Activated CD4-positive, CD25-positive, alpha-beta regulatory T cell treated with anti-CD3 and anti-CD28 coated beads, Interleukin-2, amount 50 U/mL, for 16 hours (primary cell): Measurements from ENCODE around the gene CEP162.
"Not testable (repeated sequence)": the region's sequence is repeated elsewhere in the genome, so short reads cannot be mapped to it uniquely, and the experiment has no call there.

Experiments used
- DNase-seq: peaks from one replicate; pipeline ENCODE4 v3.0.0-alpha.2; 2020; ENCODE audit warnings: low read depth, low spot score

Gene CEP162

DNA sequence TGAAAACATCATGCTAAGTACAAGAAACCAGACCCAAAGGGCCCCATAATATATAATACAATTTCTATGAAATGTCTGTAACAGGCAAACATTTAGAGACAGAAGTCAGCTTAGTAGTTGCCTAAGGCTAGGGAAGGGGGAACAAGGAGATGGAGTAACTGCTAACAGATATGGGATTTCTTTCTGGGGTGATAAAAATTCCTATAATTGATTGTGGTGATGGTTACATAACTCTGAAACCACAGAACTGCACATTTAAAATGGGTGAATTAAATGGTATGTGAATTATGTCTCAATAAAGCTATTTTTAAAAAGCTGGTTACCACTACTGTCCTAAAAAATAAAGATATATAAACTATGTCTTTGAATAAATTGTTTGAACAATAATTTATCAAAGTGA is 3.2 kb downstream of the CEP162 start:
- no peak for DNase-seq

DNA sequence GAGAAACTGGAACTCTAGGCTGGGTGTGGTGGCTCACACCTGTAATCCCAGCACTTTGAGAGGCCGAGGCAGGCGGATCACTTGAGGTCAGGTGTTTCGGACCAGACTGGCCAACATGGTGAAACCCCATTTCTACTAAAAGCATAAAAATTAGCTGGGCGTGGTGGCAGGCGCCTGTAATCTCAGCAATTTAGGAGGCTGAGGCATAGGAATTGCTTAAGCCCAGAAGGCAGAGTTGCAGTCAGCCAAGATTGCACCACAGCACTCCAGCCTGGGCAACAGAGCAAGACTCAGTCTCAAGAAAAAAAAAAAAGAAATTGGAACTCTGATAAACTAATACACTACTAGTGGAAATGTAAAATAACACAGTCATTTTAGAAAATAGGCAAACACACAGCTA is 3.8 kb downstream of the CEP162 start:
- DNase-seq = not testable (repeated sequence)

DNA sequence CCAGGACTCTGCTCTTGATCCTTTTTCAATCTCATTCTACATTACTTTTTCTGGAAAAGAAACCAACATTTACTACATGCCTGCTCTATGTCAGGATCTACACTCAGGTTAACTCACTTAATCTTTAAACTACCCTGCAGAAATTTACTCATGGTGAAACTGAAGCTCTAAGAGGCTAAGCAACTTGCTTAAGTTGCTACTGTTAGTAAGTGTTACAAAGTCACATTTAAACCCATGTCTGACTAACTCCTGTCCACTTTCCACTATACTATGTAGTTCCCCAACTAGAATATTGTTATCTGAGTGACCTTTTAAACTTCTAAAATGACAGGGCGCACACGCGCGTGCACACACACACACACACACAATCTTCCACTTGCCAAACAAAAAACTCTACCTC is 5.0 kb downstream of the CEP162 start:
- DNase-seq = no peak

DNA sequence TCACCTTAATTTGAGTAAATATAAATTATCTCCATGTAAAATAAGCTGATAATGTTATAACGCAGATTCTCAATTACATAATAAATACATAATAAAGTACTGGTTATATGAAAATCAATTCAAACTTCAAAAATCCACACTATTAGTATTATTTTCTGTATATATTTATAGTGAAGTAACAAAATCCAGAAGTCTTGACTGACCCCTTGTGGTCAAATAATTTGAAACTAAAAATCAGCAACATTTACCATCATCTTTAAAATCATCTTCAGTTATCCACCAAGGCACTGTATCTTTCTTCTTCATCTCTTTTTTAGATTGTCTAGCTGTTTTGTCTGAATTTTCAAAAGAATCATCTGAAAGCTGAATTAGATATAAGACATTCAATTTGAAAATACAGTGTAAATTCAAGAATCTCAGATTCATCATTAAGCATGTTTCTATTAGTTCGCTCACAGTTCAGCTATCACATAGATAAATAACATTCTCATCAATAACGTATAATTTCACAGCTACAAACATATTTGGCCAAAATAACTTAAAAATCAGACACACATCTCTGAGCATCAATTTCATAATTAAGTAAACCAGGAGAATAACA is 6.5 kb downstream of the CEP162 start:
- no peak for DNase-seq

DNA sequence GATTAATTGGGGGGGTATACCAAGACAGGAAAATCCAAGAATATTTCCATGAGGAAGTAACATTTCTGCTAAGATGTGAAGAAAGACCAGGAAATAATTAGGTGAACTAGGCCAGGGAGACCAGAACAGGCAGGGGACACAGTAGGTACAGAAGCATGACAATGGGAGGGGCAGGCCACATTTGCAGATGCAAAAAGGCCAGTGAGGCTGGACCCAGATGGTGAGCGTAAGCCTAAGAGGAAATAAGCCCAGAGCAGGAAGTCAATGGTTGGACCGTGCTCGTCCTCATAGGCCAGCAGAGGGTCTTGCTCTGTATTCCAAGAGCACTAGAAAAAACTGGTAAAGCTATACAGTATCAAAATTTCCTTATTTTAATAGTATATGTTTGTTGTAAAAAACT is 9.4 kb downstream of the CEP162 start:
- no peak for DNase-seq

DNA sequence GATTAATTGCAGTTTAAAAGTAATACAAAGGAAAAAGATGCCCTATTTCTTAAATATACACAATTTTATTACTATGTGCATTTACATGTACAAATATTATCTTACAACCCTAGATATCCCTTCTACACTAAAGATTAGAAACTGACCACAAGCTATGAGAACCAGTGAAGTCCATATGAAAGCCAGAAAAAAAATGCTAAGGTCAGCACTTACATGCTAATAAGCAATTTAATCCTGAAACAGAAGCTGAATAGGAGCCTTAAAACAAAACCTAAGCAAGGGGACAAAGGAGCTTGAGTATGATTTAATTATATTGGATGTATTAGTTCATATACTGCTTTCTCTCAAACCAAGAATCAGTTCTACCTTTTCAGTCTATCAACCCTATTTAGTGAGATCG is 14.2 kb downstream of the CEP162 start:
- no peak for DNase-seq

DNA sequence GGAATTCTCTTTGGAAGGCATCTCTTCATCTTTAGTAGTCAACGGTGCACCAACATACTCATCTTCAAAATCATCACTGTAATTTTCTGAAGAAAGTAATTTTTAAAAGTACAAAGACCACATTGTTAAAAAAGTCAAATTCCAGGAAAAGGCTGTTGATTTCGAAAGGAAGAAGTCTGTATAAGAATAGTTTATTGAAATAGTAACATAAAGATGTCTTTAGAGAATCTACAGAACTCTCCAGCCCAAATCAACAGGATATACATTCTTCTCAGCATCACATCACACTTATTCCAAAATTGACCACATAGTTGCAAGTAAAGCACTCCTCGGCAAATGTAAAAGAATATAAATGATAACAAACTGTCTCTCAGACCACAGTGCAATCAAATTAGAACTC is 23.4 kb downstream of the CEP162 start:
- DNase-seq = no peak

DNA sequence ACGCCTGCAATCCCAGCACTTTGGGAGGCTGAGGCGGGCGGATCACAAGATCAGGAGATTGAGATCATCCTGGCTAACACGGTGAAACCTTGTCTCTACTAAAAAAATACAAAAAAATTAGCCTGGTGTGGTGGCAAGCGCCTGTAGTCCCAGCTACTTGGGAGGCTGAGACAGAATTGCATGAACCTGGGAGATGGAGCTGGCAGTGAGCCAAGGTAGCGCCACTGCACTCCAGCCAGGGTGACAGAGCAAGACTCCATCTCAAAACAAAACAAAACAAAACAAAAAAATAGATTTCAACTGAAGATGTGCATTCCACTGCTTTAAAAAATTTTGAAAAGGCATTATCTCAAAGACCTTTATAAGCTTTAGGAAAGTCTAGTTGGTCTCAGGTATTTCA is 27.5 kb downstream of the CEP162 start:
- DNase-seq = not testable (repeated sequence)

DNA sequence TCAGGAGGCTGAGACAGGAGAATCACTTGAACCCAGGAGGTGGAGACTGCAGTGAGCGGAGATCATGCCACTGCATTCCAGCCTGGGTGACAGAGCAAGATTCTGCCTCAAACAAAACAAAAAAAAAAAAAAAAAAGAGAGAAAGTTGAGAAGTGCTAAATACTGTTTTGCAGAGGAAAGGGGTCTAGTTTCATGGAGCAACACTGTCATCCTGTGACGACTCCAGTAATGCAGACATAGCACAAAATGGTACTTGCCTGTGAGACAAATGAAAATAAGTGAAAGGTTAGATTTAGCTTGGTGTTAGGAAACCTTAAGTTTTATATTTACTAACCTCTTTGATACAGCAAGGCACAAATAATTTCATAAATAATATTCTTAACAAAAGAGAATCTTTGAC is 29.7 kb downstream of the CEP162 start:
- no peak for DNase-seq

DNA sequence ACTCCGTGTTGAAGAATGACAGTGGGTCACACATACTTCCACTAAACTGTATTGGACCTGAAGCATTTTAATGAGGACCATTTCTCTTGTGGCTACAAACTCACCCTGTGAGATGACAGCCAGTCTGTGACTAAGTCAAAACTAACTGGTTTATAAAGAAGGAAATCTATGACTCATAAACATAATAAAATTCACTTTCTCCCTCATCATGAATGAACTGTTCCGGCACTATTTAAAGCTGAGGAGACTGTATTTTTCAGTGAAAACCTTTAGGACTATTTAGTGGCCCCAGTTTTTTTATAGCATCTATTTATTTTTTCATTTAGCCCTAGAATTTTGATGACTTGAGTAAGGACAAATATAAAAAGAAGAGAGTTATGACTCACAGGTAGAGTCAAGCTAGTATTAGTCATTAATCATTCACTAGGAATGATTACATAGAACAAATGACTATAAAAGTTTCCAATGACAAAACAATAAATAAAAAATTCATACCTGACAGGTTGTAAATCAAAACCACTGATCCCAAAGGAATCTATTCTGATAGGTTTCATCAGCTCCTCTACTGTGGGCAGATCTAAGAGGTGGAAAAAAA is 34.2 kb downstream of the CEP162 start:
- no peak for DNase-seq

DNA sequence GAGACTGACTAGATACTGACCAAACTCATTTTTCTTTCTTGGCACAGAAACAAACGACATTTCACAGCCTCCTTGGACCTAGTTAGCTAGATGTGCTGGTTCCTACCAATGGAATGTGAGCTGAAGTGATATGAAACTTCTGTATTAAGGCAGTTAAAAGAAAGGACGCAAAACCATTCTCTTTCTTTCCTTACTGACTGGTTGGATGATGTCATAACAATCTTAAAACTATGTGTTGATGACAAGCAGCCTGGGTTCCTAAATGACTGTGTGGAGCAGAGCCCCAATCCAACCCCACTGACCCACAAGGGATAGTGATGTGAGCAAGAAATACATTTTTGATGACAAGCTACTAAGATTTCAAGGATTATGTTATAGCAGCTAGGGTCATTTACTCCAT is 35.6 kb downstream of the CEP162 start:
- no peak for DNase-seq

DNA sequence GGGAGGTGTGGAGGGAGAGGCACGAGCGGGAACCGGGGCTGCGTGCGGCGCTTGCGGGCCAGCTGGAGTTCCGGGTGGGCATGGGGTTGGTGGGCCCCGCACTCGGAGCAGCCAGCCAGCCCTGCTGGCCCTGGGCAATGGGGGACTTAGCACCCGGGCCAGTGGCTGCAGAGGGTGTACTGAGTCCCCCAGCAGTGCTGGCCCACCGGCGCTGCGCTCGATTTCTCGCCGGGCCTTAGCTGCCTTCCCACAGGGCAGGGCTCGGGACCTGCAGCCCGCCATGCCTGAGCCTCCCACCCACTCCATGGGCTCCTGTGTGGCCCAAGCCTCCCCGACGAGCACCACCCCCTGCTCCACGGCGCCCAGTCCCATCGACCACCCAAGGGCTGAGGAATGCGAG is 38.1 kb downstream of the CEP162 start:
- not testable (repeated sequence) for DNase-seq

DNA sequence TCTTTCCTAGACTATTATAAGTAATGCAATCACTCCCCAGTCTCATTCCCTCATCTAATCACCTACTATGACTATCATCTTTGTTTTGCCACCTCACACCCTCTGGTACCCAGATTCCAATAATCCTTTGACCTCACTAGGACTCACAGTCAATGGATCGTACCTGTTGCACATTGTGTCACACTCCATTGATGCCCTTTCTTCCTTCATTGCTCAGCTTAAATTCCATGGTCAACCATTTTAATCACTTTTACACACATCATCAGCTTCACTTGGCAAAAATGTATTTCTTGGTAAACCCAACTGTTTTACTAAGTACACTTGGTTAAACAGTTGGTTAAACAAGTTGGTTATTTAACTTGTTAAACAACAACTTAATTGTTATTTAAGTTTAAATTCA is 44.0 kb downstream of the CEP162 start:
- no peak for DNase-seq

DNA sequence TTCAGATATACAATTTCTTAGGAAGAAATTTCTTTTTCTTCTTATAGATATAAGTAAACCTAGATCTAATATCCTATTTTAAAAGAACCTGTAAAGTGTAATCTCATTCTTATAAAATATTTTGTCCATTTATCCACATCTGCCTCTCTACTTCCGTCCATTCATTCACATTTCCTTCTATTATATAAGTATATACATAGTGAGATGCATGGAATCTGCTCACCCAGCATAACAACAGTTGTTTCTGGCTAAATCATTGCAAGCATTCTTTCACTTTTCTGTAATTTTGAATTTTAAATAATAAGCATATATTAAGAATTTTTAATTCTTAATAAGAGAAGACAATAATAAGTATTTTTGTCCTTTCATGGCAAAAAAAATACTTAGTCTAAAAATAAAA is 45.4 kb downstream of the CEP162 start:
- DNase-seq = no peak

DNA sequence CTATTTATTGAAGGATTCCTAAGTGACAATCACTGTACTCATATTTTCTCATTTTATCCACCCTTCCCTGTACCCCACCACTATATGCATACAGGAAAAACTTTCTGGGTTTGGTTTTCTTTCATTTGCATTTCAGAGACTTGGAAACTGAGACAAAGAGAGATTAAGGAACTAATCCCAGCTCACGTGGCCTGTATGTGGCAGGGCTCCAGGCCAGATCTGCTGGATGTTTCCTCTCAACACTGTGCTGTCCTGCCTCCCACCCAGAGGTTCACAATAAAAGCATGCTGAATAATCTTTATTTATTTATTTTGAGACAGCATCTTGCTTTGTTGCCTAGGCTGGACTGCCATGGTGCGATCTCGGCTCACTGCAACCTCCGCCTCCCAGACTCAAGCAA is 50.2 kb downstream of the CEP162 start:
- DNase-seq = no peak

DNA sequence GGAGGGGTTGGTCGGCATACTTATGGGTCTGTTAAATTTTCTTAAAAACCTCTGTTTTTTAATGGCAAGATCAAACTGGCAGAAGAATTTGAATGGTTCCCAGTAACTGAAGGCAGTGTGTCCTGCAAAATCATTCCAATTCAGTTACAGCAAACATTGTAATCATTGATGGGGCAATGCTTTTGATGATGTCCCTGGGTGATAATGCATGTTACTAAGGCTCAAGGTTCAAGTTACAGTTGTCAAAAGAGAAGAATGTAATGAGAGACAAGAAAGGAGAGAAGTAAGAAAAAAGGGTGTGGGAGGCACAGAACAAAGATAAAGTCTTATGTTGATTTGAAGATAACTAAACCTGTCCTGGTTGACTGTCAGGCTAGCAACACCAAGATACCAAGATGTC is 54.9 kb downstream of the CEP162 start:
- DNase-seq = no peak

DNA sequence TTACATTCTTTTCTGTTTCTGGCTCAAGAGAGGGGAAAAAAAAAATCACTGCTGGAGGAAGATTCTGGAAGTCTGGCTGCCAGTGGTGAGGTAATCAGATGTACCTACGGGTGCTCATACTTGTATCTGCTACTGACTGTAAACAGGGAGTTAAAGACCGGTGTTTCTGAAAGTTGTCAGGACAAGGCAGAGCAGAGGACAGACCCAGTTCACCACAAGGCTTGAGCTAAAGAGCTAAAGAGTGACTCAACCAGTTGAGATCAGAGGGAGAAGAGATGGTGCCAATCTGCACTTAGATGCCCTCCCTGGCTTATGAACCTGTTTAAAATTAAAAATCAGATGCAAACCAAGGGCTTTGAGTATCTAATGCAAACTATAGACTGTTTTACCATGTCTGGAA is 55.4 kb downstream of the CEP162 start:
- no peak for DNase-seq

DNA sequence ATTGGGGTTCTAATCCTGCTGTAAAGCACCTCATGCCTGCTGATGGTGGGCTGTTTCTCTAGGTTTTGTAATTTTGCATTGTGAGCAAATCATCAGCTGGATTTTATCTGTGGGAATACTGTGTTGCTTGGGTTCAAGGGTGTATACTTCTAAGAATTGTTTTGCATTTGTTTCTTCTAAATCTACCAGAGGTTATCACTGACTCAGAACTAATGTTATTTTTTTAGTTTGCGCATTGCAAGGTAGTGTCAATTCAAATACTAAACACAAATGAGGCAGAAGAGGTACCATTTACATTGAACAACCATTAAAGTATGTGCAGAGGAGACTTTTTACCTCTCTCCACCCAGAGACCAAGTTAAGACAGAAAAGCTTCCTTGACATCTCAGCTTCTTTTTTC is 60.0 kb downstream of the CEP162 start:
- no peak for DNase-seq

DNA sequence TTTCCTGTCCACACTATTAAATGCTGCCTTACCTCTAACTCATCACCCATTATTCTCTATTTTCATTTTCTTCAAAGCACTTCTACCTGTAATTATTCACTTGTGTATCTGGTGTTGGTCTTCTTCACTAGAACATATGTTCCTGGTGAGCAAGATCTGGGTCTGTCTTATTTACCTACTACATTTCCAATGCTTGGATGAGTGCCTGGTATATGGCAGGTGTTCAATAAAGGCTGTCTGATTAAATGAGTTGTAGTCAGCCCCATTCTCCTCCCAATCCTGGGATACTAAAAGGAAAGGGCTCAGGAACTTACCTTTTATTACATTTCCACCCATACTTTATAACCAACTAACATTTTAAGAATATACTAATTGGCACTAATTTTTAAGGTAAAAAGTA is 61.0 kb downstream of the CEP162 start:
- no peak for DNase-seq

DNA sequence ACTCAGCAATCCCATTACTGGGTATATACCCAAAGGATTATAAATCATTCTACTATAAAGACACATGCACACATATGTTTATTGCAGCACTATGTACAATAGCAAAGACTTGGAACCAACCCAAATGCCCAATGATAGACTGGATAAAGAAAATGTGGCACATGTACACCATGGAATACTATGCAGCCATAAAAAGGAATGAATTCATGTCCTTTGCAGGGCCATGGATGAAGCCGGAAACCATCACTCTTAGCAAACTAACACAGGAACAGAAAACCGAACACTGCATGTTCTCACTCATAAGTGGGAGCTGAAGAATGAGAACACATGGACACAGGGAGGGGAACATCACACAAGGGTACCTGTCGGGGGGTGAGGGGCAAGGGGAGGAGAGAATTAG is 63.1 kb downstream of the CEP162 start:
- not testable (repeated sequence) for DNase-seq

DNA sequence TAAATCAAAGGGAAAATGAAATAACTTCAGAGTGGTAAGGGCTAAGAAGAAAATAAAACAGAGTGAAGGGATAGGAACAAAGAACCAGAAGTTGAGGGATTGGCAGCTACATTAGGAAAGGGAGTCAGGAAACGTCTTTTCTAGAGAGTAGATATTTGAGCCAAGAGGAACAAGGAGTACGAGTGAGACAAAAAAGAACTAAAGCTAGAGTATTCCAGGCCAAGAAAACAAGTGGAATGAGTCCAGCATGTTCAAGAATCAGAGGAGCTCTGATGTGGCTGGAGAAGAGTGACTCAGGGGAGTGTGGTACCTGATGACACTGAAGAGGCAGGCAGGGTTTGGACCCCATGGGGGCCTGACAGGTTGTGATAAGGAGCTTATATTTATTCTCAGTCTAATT is 66.3 kb downstream of the CEP162 start:
- no peak for DNase-seq

DNA sequence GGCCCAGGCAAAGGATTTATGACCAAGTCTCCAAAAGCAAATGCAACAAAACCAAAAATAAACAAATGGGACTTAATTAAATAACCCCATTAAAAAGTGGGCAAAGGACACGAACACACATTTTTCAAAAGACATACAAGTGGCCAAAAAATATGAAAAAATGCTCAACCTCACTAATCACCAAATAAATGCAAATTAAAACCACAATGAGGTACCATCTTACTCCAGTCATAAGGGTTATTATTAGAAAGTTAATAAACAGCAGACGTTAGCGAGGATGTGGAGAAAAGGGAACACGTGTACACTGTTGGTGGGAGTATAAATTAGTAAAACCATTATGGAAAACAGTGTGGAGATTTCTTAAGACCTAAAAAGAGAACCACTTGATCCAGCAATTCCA is 71.1 kb downstream of the CEP162 start:
- no peak for DNase-seq

DNA sequence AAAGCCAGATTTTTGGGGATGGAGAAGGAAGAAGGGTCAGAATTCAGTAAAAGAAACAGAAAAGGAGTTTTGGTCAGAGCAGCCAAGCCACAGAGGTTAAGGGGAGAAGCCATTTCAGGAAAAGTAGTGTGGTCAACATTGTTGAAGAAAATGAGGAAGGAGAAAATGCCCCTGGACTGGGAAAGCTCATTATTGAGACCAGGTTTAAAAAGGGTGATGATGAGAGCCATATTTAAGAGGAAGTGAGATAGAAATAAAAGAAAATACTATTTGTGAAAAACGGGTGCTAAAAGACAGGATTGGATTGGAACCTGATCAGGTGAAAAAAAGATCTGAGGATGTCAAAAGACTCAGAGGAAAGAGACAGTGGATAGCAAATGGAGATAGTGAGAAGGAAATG is 75.8 kb downstream of the CEP162 start:
- no peak for DNase-seq

DNA sequence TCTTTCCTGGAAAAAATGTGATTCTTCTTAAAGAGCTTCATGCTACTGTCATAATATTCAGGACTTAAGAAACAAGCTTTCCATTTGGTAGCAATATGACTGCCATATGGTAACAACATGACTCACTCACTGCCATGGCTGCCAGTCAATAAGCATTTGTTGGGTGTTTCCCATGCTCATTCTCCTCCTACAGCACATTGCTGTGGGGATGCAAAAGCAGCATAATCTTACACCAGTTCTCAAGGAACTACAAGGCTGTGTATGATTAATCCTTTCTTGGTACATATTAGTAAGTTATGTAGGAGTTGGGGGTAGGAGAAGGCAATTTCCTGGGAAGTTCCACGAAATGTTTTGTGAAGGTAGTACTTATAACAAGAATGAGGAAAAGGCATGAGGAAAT is 76.7 kb downstream of the CEP162 start:
- DNase-seq = no peak
